ENCODE data around the gene BTF3L4.

- TF ChIP-seq, protein P1, sequence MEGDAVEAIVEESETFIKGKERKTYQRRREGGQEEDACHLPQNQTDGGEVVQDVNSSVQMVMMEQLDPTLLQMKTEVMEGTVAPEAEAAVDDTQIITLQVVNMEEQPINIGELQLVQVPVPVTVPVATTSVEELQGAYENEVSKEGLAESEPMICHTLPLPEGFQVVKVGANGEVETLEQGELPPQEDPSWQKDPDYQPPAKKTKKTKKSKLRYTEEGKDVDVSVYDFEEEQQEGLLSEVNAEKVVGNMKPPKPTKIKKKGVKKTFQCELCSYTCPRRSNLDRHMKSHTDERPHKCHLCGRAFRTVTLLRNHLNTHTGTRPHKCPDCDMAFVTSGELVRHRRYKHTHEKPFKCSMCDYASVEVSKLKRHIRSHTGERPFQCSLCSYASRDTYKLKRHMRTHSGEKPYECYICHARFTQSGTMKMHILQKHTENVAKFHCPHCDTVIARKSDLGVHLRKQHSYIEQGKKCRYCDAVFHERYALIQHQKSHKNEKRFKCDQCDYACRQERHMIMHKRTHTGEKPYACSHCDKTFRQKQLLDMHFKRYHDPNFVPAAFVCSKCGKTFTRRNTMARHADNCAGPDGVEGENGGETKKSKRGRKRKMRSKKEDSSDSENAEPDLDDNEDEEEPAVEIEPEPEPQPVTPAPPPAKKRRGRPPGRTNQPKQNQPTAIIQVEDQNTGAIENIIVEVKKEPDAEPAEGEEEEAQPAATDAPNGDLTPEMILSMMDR (IDR thresholded peaks at IDR 0.05), result no peak
- no peak for TF ChIP-seq EZH2 (IDR thresholded peaks at IDR 0.05)
Observed at GRCh38 chr1:52053862-52054261, 2.2 kb upstream of the BTF3L4 start.

Data from neural progenitor cell (in vitro differentiated cells).